Left lung (tissue), 10 donors: ENCODE data around the gene SHLD1. TPM values are rescaled to one million over a fixed set of nuclear protein-coding genes. Genes with fewer than 3 reads are reported as not detected.

Experiments used
- ATAC-seq: fragments of 200-7000 bp; cut with Tn5 transposase; one replicate; pipeline ENCODE4 v1.9.1; 2020; ENCODE audit warnings: moderate library complexity
- DNase-seq, 4 donors: peaks; one replicate each; pipeline ENCODE4 v3.0.0-alpha.2; 2013 to 2020
- H3K27ac ChIP-seq, 2 donors: fragments of 200-600 bp; sonication (generic) in 1 of 2; one replicate each; pipeline versions ENCODE4 v1.5.0 to v1.8.0; 2020 to 2021
- H3K27me3 ChIP-seq, 2 donors: fragments of 200-600 bp; sonication (generic) in 1 of 2; one replicate each; pipeline versions ENCODE4 v1.5.0 to v1.8.0; 2020 to 2021
- H3K36me3 ChIP-seq, 2 donors: fragments of 200-600 bp; sonication (generic) in 1 of 2; one replicate each; pipeline versions ENCODE4 v1.5.0 to v1.8.0; 2020 to 2021
- H3K4me1 ChIP-seq, 2 donors: fragments of 200-600 bp; one replicate each; pipeline ENCODE4 v1.8.0; 2021
- H3K4me3 ChIP-seq, 2 donors: fragments of 200-600 bp; sonication (generic) in 1 of 2; one replicate each; pipeline versions ENCODE4 v1.5.0 to v1.8.0; 2020 to 2021; ENCODE audit warnings: mild to moderate bottlenecking in 1 of 2
- H3K9me3 ChIP-seq, 2 donors: fragments of 200-600 bp; sonication (generic) in 1 of 2; one replicate each; pipeline versions ENCODE4 v1.5.0 to v1.8.0; 2020 to 2021
- CTCF ChIP-seq, 2 donors: fragments of 200-600 bp; sonication (generic) in 1 of 2; IDR thresholded peaks; one replicate each; pipeline versions ENCODE4 v1.5.0 to v1.8.0; 2021; ENCODE audit warnings: antibody characterized with exemption in 2 of 2
- intact Hi-C, 2 donors: fragments of 100-400 bp; cut with DNase I; formaldehyde crosslinking; loops; one replicate each; pipeline versions ENCODE4 v1.11.2 to v1.14.2; 2022
- polyA plus RNA-seq, 6 donors: library from polyadenylated mRNA; unstranded; fragments of 120-200 nt; gene quantifications; one replicate each; pipeline ENCODE4 v1.2.1, GENCODE V29; 2013; ENCODE audit not compliant: insufficient read length in 6 of 6
- total RNA-seq, 2 donors: library from RNA; stranded (reverse); fragmentation: NEBNext Ultra II Directional; extraction: Animal tissue kit (Norgen Biotek cat#: 25700); gene quantifications; one replicate each; pipeline ENCODE4 v1.2.1, GENCODE V29; 2021
- donor health status: DM: no; HTN: yes; CAD: no.
- donor health status: DM: no; HTN: no; CAD: no.

Gene SHLD1
- total and polyA plus RNA-seq, 8 donors: 5.4 to 8.9 (median 7.7) TPM

GRCh38 chr20:5848711-5849505, 98.7 kb downstream of the SHLD1 start:
- Histone ChIP-seq H3K4me1 (peaks cover 0 to 5% of the 10 kb centered on the region in 2 donors), H3K9me3 (no peaks in the 10 kb centered on the region), H3K36me3 (no peaks in the 10 kb centered on the region), H3K27me3 (no peaks in the 10 kb centered on the region), H3K27ac (no peak overlapping the region), H3K4me3 (no peak overlapping the region)
- intact Hi-C loops: no loop called here
- ATAC-seq (peak; percentile 24), DNase-seq (no peak)
- TF ChIP-seq CTCF (IDR thresholded peaks at IDR 0.05): no peak

- DNase-seq (no peak), ATAC-seq (no peak)
- H3K4me1 ChIP-seq: no peaks in the 10 kb centered on the region
- peak overlapping the region in 1 of 2 donors; percentile 15 for H3K27ac ChIP-seq
- no peaks in the 10 kb centered on the region for H3K27me3 ChIP-seq
- TF ChIP-seq CTCF (IDR thresholded peaks at IDR 0.05): no peak
- no peaks in the 10 kb centered on the region for H3K9me3 ChIP-seq
- H3K36me3 ChIP-seq: no peaks in the 10 kb centered on the region
- intact Hi-C loops: no loop called here
- no peak overlapping the region for H3K4me3 ChIP-seq
These were observed 105.7 kb downstream of the SHLD1 start for GRCh38 chr20:5855939-5856338.

- intact Hi-C loops: no loop called here
- H3K27ac ChIP-seq: no peak overlapping the region
- TF ChIP-seq CTCF (IDR thresholded peaks at IDR 0.05): no peak
- DNase-seq (no peak), ATAC-seq (no peak)
- H3K36me3 ChIP-seq: no peaks in the 10 kb centered on the region
- H3K4me3 ChIP-seq: no peak overlapping the region
- H3K27me3 ChIP-seq: no peaks in the 10 kb centered on the region
- no peaks in the 10 kb centered on the region for H3K9me3 ChIP-seq
- H3K4me1 ChIP-seq: peaks cover 0 to 25% of the 10 kb centered on the region in 2 donors
These were observed 109.4 kb downstream of the SHLD1 start for GRCh38 chr20:5859608-5860007.

- no peak overlapping the region for H3K4me3 ChIP-seq
- H3K4me1 ChIP-seq: peaks cover 0 to 36% of the 10 kb centered on the region in 2 donors
- H3K9me3 ChIP-seq: no peaks in the 10 kb centered on the region
- intact Hi-C loops: no loop called here
- DNase-seq (no peak), ATAC-seq (no peak)
- no peak for TF ChIP-seq CTCF (IDR thresholded peaks at IDR 0.05)
- H3K27ac ChIP-seq: peak overlapping the region in 1 of 2 donors; percentile 85
- no peaks in the 10 kb centered on the region for H3K27me3 ChIP-seq
- H3K36me3 ChIP-seq: no peaks in the 10 kb centered on the region
These were observed 112.5 kb downstream of the SHLD1 start for GRCh38 chr20:5862703-5863039.

GRCh38 chr20:5863040-5863833, 113.0 kb downstream of the SHLD1 start:
- TF ChIP-seq CTCF (IDR thresholded peaks at IDR 0.05): no peak
- H3K4me3 ChIP-seq: no peak overlapping the region
- no peaks in the 10 kb centered on the region for H3K36me3 ChIP-seq
- DNase-seq: no peak
- H3K27me3 ChIP-seq: no peaks in the 10 kb centered on the region
- H3K9me3 ChIP-seq: no peaks in the 10 kb centered on the region
- H3K4me1 ChIP-seq: peaks cover 0 to 36% of the 10 kb centered on the region in 2 donors
- peak overlapping the region in 1 of 2 donors; percentile 85 for H3K27ac ChIP-seq
- peak; percentile 42 for ATAC-seq
- intact Hi-C loops: no loop called here
